Limb (tissue), 2 donors: ENCODE measurements around the gene PIEZO1.

Experiments used
- DNase-seq, 2 donors: peaks; one replicate each; pipeline ENCODE4 v3.0.0-alpha.2; 2016; ENCODE audit errors: extremely low spot score in 2 of 2

The PIEZO1 gene

DNA sequence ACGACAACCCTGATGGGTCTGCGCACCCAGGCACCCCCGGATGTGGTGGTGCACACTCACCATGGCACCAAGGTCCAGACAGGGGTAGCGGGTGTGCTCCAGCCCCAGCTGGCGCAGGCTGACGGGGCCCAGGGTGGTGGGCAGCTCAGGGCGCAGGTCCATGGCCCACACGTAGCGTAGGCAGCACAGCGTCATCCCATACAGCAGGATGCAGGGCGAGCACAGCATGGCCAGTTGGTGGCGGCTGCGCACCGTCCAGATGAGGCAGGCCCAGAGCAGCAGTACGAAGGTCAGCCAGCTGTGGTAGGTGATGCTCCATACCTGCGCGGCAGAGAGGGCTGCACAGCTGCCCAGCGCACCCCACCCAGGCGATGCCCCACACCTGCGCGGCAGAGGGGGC lies 48.9 kb downstream of the PIEZO1 start:
- DNase-seq: no peak

DNA sequence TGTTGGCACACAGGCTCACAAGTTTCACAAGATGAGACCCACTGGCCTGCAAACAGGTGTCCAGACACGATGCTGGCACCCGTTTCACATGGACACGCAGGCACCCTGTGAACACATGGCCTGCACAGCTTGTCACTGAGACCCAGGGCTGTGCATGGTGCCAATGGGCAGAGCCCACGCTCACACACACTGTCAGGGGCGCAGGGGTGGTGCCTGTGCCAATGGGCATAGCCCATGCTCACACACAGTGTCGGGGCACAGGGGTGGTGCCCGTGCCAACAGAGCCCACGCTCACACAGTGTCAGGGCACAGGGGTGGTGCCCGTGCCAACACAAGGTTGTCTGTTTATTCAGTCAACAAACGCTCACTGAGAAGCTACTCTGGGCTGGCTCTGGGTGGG lies 49.4 kb downstream of the PIEZO1 start:
- DNase-seq: no peak

DNA sequence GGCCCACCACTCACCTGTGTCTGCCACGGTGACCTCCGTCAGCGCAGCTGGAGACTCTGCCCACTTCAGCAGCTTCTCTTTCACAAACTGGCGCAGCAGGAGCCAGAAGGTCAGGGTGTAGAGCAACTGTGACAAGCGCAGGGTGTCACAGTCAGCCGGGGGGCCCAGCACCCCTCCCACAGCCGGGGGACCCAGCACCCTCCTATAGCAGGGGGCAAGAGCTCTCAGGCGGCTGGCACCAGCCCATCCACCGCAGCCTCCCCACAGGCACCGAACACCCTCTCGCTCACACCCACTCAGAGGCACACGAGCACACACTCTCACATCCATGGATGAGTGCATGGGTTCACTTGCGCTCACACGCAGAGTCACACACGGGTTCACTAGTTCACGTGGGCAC lies 49.9 kb downstream of the PIEZO1 start:
- no peak for DNase-seq

DNA sequence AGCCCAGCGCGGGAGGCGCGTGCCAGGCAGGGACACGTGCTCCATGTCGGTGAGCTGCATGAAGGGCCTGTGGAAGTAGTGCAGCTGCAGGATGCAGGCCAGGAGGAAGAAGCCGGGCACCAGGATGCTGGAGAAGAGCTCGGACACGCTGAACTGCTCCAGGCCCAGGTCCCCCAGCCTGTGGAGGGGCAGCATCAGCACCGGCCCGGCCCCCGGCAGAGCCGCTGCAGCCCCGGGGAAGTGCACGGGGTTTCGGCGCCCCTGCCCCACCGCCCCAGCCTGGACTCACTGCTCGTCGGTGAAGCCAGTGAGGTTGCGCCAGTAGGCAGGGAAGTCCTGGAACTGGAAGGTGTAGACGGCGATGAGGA lies 50.7 kb downstream of the PIEZO1 start:
- no peak for DNase-seq

DNA sequence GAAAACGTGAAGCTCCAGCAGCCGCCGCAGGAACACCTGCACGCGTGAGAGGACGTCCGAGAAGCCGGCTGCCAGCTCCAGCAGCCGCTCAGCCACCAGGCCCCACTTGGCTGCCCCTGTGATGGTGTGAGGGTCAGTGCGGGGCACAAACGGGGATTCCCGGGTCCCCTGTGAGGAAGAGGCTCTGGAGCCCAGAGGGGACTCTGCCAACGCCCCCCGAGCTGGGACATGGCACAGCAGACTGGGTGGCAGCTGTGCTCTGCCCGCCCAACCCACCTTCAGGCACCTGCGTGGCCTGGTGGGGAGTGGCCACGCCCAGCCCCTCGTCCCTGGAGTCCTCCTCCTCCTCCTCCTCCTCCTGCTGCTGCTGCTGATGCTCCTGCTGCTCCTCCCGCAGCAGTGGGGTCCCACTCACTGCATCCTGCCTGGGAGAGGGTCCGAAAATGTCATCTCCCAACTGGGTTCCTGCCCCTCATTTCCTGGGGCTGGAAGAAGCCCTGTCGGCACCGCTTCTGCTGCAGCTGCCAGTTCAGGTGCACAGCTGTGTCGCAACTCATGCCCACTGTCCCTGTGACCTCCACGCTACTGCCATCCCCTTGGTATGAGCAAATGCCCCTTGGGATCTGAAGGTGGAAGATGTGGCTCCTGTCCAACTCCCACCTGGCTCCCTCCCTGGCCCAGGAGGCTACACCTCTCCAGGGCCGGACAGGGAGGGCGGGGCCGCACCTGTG lies 51.2 kb downstream of the PIEZO1 start:
- DNase-seq: no peak

DNA sequence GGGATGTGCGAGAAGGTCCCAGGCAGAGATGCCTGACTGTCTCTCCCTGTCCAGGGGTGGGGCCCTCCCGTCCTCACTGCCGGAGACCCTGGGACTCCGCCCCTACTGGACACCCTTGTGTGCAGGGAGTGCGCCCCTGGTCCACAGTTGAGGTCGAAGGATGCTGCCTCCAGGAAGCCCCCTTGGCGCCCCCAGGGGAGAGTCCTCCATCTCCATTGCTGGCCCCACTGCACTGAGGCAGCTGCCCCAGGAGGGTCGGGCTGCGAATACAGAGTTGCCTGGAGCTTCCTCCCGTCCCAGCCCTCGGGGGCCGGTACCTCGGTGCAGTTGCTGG lies 52.1 kb downstream of the PIEZO1 start:
- DNase-seq: no peak

DNA sequence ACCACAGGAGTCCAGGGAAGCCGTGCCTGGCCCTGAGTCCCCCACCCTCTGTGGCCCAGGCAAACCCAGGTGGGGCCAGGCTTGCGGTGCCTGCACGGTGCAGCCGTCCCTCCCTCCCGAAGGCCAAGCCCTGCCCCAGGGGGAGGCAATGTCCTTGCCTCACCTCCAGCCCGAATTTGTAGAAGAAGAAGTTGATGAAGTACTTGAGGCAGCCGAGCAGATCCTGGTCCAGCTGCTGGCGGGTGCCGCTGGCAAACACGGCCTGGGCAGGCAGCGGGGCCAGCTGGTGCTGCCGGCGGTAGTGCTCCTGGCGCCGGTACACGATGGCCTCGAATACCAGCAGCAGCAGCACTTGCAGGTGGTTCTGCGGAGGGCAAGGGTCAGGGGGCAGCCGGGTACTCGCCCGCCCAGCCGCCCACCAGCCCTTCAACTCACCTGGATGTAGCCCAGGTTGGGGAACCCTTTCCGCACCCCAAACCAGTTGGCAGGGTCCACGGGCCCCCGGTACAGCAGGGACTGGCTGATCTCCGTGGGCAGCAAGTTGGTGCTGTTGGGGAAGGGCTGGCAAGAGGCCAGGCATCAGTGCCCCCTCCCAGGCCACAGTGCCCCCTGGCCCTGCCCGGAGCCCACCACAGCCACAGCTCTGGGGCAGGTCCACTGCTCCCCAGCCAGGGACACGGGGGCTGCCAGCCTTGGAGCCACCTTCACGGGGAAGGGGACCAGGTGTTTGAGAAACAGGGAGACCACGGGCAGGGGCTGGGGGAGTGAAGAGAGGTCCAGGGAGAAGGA lies 52.7 kb downstream of the PIEZO1 start:
- DNase-seq: no peak

DNA sequence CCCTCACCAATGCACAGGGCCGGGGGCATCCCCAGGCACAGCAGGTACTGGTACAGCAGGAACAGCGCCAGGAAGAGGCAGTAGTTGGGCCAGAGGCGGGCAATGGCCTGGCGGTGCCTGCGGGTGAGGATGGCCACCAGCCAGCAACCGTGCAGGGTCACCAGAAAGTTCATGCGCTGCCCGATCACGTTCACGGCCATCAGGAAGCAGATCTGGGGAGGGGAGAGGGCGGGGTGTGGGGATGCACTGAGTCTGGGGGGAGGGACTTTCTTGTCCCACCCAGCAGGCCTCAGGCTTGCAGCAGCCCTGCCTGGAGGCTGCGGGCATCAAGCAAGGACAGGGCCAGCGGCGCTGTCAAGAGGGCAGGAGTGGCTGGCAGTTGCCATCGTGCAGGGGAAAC lies 53.3 kb downstream of the PIEZO1 start:
- no peak for DNase-seq

DNA sequence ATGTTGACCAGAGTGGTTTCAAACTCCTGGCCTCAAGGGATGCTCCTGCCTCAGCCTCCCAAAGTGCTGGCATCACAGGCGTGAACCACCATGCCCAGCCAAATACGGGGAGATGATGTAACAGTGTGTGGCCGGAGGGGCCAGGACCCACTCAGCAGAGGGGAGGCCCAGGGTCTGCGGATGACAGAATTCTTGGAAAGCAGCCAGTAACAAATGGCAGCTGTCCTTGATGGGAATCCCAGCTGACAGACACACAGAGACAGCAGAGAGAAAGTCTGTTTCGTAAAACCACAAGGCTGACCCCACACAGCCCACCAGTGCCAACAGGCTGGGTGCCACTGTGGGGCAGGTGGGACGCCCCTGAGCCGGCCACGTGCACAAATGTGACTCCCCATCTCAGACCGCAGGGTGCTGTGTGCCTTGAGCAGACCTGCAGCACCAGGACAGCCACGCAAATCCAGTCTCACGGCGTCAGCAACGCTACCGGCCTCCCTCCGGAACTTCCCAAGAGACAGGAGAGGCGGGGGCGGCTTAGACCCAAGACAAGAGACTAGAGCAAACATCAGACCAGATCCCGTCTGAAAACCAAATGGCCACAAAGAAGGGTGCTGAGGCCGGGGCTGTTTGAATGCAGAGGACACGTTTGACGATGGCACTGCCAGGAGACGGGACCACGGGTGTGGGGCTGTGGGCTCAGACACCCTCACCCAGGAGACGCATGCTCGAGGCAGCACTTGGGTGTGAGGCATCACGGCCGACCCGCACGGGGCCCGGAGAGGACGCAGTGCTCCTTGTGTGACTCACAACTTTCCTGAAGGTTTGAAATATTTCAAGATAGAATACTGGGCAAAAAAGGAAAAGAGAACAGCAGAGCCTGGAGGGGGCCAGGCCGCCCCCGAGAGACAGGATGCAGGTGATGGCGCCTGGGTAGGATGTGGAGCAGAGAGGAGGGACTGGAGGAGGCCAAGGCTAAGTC lies 54.1 kb downstream of the PIEZO1 start:
- peak in 1 of 2 donors; percentile 9 for DNase-seq

DNA sequence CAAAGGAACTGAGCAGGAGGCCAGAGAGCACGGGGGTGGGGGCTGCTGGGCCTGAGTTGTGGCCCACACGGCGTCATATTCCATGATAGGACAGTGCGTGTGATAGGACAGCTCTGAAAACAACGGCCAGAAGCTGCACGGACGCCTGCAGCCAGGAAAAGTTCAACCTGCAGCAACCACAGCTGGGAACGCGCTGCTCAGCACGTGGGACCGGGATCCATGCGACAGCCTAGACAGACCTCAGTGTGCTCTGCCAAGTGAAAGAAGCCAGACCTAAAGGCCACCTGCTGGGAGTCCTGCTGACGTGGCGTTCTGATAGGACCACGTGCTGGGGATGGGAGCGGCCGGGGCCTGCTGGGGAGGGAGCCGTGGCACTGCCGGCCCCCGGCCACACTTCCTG lies 57.1 kb downstream of the PIEZO1 start:
- DNase-seq: peak in 1 of 2 donors; percentile 10

DNA sequence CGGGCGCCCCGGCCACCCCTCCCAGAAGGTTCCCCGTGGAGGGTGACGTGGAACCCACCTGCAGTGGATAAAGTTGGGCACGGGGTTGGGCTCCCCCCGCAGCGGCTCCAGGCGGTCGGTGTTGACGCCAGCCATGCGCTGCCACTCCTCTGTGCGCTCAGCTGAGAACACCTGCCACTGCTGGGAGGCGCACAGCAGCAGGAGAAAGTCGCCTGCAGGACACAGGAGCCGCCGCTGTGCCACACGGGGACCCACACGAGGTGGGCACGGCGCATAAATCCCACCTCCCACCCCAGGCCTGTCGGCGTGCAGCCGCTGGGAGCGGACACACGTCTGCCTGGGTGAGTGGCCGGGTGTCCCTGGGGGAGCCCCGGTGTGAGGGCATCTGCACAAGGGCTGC lies 58.0 kb downstream of the PIEZO1 start:
- no peak for DNase-seq

DNA sequence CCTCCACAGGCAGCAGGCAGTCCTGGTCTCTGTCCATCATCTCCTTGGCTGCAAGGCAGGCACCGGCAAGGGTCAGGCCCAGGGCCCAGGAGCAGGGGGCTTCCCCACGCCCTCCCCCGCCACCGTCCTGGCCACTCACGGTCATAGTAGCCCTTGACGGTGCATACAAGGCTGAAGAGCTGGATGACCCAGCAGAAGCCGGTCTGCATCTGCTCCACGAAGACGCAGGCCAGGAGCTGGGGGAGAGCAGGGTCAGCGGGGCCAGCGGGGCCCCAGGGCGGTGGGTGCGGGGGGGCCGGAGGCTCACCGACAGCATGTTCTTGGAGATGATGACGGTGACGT lies 58.6 kb downstream of the PIEZO1 start:
- DNase-seq: no peak

DNA sequence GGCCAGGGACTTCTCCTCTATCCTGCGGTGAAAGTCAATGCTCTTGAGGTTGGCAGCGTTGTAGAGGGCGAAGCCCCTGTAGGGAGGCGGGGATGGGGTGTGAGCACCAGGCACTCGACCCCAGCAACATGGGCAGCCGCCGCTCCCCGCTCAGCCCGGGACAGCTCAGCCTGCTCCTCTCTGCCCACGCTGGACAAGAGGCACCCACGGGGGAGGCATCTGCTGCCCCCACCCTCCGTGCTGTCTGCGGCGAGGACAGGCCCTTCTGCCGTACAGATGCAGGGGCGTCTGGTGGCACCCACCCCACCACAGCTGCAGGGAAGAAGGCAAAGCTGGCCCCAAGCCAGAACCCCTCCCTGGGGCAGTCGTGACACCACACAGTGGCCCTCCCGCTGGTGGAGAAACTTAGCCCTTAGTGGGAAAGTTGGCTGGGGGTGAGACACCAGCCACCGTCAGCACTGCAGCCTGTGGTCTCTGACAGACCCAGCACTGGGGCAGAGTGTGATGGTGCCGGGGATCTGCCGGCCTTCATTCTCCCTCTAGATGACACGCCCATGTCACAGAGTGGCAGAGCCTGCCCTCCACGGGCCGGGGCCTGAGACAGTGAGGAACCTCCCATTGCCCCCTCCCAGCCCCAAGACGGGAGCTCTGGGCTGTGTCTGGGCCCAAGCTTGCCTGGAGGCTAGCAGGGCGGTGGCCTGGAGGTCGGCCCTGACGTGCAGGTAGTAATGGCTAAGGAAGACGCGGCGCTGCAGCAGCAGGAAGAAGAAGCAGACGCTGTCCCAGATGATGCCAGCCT lies 59.2 kb downstream of the PIEZO1 start:
- no peak for DNase-seq

DNA sequence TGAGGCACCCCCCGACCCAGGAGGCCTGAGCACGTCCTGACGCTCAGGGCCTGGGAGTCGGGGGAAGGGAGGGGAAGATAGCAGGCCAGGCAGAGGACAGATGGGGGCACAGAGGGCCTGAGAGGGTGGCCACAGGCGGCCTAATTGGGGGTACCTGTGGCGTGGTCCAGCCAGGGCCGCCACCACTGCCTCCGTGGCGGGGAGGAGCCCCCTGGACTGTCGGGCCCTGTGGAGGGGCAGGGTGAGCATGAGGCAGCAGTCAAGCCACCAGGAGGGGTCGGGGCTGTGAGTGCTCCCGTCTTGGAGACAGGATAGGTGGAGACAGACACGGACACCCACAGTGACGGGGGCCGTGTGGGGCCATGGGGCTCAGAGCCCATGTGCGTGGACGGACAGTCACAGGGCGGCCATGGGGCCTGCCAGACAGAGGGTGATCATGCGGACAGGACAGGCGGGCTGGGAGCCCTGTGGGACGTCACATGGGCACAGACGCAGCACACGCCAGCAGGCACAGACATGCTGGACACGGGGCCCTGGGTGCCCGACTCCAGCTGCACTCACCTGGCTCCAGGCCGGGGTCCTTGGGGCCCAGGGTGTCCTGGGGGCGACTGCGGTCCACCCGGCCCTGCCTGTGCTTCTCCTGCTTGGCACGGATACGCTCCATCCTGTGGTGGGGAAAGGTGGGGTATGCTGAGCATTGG lies 60.0 kb downstream of the PIEZO1 start:
- DNase-seq: no peak

DNA sequence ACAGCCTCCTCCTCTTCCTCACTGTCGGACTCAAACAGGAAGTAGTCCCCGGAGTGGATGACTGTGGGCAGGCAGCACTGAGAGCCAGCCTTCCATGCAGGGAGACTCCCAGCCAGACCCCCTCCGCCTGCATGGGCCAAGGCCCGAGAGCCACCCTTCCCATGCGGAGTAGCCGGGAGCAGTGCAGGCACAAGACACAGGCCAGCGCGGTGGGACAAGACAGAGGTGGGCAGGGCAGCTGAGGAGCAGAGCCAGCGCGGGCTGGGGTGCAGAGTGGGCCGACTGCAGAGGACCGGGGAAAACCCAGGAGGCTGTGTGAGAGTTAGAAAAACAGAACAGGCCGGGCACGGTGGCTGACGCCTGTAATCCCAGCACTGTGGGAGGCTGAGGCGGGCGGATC lies 61.1 kb downstream of the PIEZO1 start:
- DNase-seq: no peak

DNA sequence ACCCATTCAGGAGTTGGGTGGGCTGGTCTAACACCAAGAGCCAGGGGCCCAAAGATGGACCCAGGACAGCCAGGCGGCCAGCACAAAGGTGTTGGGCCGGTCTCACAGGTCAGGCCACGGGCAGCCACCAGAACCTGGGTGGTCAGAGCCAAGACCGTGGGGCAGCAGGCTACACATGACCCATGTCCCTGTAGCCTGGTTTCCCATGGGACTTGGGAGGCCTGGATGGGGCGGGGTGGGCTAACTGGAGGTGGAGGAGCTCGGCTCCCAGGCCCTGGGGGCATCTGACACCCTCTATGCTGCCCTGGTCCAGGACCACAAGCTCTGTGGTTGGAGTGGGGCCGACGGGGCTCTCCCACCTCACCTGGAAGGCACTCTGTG lies 61.5 kb downstream of the PIEZO1 start:
- no peak for DNase-seq

DNA sequence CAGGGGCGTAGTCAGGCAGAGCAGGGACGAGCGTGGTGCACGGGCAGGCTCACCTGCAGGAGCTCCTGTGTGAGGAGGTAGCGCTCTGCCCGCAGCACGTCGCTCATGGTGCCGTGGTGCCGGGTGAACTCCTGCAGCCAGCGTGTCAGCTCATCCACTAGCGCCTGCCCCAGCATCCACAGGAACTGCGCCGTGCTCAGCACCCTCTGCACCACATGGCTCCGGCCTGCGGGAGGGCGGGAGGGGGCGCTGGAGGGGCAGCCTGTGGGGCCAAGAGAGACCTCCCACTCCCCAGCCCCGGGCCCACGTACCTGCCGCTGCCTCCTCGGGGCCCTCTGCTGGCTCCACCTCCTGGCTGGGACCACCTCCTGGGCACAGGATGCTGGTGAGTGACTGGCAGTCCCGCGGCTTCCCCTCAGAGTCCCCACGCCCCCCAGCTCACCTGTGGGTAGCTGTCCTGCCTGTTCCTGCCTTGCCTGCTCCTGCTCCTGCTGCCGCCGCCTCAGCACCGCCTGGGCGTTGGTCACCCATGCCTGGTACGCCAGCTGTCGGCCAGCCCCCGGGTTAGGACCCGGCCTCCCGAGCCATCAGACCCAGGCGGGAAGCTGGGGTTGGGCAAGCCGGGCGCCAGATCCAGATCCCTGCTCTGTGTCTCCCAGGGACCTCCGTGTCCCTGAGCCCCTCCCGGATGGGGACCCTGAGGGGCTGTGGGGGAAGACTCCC lies 62.1 kb downstream of the PIEZO1 start:
- no peak for DNase-seq

DNA sequence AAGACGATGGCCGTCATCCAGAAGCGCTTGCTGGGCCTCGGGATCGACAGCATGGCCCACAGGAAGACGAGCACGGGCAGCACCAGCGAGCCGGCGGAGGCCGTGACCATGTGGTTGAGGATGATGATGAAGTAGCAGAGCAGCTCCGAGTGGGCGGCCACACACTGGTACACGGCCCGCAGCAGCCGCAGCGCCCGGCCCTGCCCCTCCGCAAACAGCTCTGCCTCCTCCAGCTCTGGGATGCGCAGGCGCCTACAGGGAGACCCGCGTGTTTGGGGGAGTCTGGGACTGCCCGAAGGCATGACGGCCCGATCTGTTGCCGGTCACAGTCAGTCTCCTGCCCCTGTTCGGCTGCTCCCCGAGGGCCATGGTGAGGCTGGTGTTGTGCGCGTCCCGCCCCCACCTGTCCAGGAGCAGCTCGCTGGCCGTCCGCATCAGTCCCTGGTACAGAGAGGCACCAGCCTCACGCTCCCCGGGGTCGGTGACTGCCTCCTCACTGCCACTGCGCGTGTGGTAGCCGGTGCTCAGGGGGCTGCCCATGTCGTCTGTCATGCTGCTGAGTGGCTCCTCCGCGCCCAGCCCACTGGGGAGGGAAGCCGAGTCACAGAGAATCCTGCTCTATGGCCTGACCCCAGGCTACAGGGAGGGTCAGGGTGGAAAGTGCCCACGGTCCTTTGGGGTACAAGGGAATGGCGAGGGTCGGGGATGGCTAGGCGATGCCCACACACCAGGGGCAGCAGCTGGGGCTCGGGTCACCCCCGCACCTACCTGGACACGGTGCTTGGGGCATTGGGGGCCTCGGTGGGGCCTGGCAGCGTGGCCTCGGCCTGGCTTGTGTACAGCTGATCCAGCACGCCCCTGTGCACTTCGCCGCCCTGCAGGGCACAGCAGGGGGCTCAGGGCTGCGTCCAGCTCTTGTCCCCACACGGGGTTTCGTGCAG lies 62.9 kb downstream of the PIEZO1 start:
- DNase-seq: no peak

DNA sequence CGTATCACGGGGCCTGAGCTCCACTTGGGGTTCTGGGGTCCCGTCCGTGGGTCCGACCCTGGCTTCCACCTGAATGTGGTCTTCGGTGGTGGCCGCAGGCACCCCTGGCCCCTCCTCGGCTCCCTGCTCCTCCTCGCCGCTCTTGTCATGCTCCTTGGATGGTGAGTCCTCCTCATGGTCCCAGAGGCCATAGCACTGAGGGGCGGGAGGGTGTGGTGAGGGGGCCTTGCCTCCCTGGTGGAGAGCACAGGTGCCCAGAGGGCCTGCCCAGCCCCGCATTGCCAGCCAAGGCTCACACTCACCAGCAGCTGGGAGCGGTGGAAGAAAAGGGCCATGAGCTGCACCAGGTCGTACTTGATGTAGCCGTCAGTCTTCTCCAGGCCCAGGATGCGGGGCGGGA lies 63.8 kb downstream of the PIEZO1 start:
- no peak for DNase-seq
